Activated CD8-positive, alpha-beta T cell treated with anti-CD3 and anti-CD28 coated beads for 36 hours (primary cell): ENCODE data around the gene AFAP1L1. TPM values are rescaled to one million over a fixed set of nuclear protein-coding genes. Genes with fewer than 3 reads are reported as not detected.

Source experiments
- ATAC-seq: fragments of 200-7000 bp; cut with Tn5 transposase; one replicate; pipeline ENCODE4 v1.10.0; 2021; ENCODE audit warnings: mild to moderate bottlenecking, moderate library complexity
- CTCF ChIA-PET: fragments of 350-600 bp; sonication (Branson Sonifier 250); formaldehyde crosslinking; loops from one replicate; lab custom pipeline; 2021; ENCODE audit warnings: antibody characterized with exemption; lab: Charles Lee
- POLR2A ChIA-PET: fragments of 350-600 bp; sonication (Branson Sonifier 250); formaldehyde crosslinking; loops from one replicate; lab custom pipeline; 2021; ENCODE audit warnings: antibody characterized with exemption; lab: Charles Lee
- DNase-seq: peaks from one replicate; pipeline ENCODE4 v3.0.0-alpha.2; 2020
- H3K27ac Mint-ChIP-seq: one replicate; pipeline ENCODE4 v1.8.0; 2021; ENCODE audit warnings: mild to moderate bottlenecking, mixed read lengths
- H3K27me3 Mint-ChIP-seq: one replicate; pipeline ENCODE4 v1.8.0; 2021; ENCODE audit warnings: mixed read lengths
- H3K36me3 Mint-ChIP-seq: one replicate; pipeline ENCODE4 v1.8.0; 2021; ENCODE audit warnings: low read depth, mixed read lengths
- H3K4me1 Mint-ChIP-seq: one replicate; pipeline ENCODE4 v1.8.0; 2021; ENCODE audit warnings: low read depth, mixed read lengths
- H3K4me3 Mint-ChIP-seq: one replicate; pipeline ENCODE4 v1.8.0; 2021; ENCODE audit warnings: mild to moderate bottlenecking, moderate library complexity, mixed read lengths
- H3K9me3 Mint-ChIP-seq: one replicate; pipeline ENCODE4 v1.8.0; 2021; ENCODE audit warnings: mixed read lengths
- intact Hi-C: fragments of 100-400 bp; cut with micrococcal nuclease; formaldehyde crosslinking; loops from one replicate; pipeline ENCODE4 v1.10.0; 2022
- total RNA-seq, 2 experiments: library from RNA; stranded (reverse); gene quantifications; one replicate each; pipeline ENCODE4 v1.2.3, GENCODE V29; 2021
- TF ChIP-seq, protein P1 (sequence below): fragments of 200-600 bp; IDR thresholded peaks from one replicate; pipeline ENCODE4 v1.8.0; 2022; ENCODE audit warnings: antibody characterized with exemption, mild to moderate bottlenecking

AFAP1L1 gene
- total RNA-seq, 2 experiments from 2014 or later = 1.3 to 1.6 TPM

GRCh38 chr5:149362541-149362940 lies 90.9 kb downstream of the AFAP1L1 start:
- intact Hi-C loops = no loop called here
- POLR2A ChIA-PET = interaction anchor here (0.6 kb wide), 1 partner anchor 389 kb away, joined by 3 read pairs; no protein-coding TSS in a partner anchor
- peaks cover 6% of the 10 kb centered on the region for H3K36me3 Mint-ChIP-seq
- H3K4me3 Mint-ChIP-seq = no peak overlapping the region
- no peaks in the 10 kb centered on the region for H3K27me3 Mint-ChIP-seq
- H3K9me3 Mint-ChIP-seq = no peaks in the 10 kb centered on the region
- ATAC-seq (no peak), DNase-seq (no peak)
- peaks cover 25% of the 10 kb centered on the region for H3K4me1 Mint-ChIP-seq
- no peak overlapping the region for H3K27ac Mint-ChIP-seq
- TF ChIP-seq, protein P1, sequence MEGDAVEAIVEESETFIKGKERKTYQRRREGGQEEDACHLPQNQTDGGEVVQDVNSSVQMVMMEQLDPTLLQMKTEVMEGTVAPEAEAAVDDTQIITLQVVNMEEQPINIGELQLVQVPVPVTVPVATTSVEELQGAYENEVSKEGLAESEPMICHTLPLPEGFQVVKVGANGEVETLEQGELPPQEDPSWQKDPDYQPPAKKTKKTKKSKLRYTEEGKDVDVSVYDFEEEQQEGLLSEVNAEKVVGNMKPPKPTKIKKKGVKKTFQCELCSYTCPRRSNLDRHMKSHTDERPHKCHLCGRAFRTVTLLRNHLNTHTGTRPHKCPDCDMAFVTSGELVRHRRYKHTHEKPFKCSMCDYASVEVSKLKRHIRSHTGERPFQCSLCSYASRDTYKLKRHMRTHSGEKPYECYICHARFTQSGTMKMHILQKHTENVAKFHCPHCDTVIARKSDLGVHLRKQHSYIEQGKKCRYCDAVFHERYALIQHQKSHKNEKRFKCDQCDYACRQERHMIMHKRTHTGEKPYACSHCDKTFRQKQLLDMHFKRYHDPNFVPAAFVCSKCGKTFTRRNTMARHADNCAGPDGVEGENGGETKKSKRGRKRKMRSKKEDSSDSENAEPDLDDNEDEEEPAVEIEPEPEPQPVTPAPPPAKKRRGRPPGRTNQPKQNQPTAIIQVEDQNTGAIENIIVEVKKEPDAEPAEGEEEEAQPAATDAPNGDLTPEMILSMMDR = no peak
- CTCF ChIA-PET = interaction anchor here (0.9 to 14.8 kb wide), 2 partner anchors 6 to 19 kb away, joined by 3 to 163 read pairs; no protein-coding TSS in a partner anchor

- Mint-ChIP-seq H3K27ac (no peak overlapping the region), H3K4me1 (peaks cover 29% of the 10 kb centered on the region), H3K36me3 (peaks cover 11% of the 10 kb centered on the region), H3K4me3 (no peak overlapping the region), H3K27me3 (no peaks in the 10 kb centered on the region), H3K9me3 (no peaks in the 10 kb centered on the region)
- CTCF ChIA-PET = interaction anchor here (0.6 to 14.8 kb wide), 3 partner anchors 6 to 202 kb away, joined by 3 to 163 read pairs (median 6); no protein-coding TSS in a partner anchor
- TF ChIP-seq, protein P1 = no peak
- POLR2A ChIA-PET = interaction anchor here (1.4 kb wide), 1 partner anchor 18 kb away, joined by 5 read pairs; the partner anchor contains the start of gene GRPEL2
- intact Hi-C loops = no loop called here
- ATAC-seq (no peak), DNase-seq (no peak)
These were observed 91.7 kb downstream of the AFAP1L1 start for GRCh38 chr5:149363358-149363757.

- Mint-ChIP-seq H3K27ac (no peak overlapping the region), H3K4me1 (peaks cover 24% of the 10 kb centered on the region), H3K9me3 (no peaks in the 10 kb centered on the region), H3K4me3 (no peak overlapping the region), H3K27me3 (no peaks in the 10 kb centered on the region), H3K36me3 (peaks cover 12% of the 10 kb centered on the region)
- DNase-seq = no peak
- CTCF ChIA-PET = interaction anchor here (0.6 to 14.8 kb wide), 4 partner anchors 5 to 201 kb away, joined by 3 to 163 read pairs (median 84); partner anchors contain the start of gene PCYOX1L
- intact Hi-C loops = no loop called here
- POLR2A ChIA-PET = interaction anchor here (1.4 kb wide), 1 partner anchor 19 kb away, joined by 5 read pairs; the partner anchor contains the start of gene GRPEL2
- TF ChIP-seq, protein P1 = no peak
- no peak for ATAC-seq
These were observed 92.3 kb downstream of the AFAP1L1 start for GRCh38 chr5:149363936-149364335.

GRCh38 chr5:149364719-149365118 lies 93.1 kb downstream of the AFAP1L1 start:
- Mint-ChIP-seq H3K36me3 (peaks cover 12% of the 10 kb centered on the region), H3K4me1 (peaks cover 17% of the 10 kb centered on the region), H3K27me3 (no peaks in the 10 kb centered on the region), H3K9me3 (no peaks in the 10 kb centered on the region), H3K4me3 (no peak overlapping the region), H3K27ac (no peak overlapping the region)
- CTCF ChIA-PET = interaction anchor here (2.0 to 14.8 kb wide), 3 partner anchors 4 to 47 kb away, joined by 6 to 163 read pairs (median 163); partner anchors contain the start of gene PCYOX1L
- intact Hi-C loops = no loop called here
- DNase-seq = no peak
- no peak for ATAC-seq
- TF ChIP-seq, protein P1 = no peak
- POLR2A ChIA-PET = interaction anchor here (0.6 kb wide), 1 partner anchor 13 kb away, joined by 4 read pairs; no protein-coding TSS in a partner anchor

GRCh38 chr5:149365418-149365817 lies 93.8 kb downstream of the AFAP1L1 start:
- Mint-ChIP-seq H3K36me3 (peaks cover 10% of the 10 kb centered on the region), H3K9me3 (no peaks in the 10 kb centered on the region), H3K4me3 (no peak overlapping the region), H3K4me1 (peaks cover 10% of the 10 kb centered on the region), H3K27me3 (no peaks in the 10 kb centered on the region), H3K27ac (no peak overlapping the region)
- TF ChIP-seq, protein P1 = no peak
- DNase-seq = no peak
- ChIA-PET POLR2A (interaction anchor here (0.6 kb wide), 2 partner anchors 8 to 14 kb away, joined by 3 to 4 read pairs; no protein-coding TSS in a partner anchor), CTCF (interaction anchor here (0.9 to 14.8 kb wide), 5 partner anchors 4 to 200 kb away, joined by 3 to 163 read pairs (median 145); partner anchors contain the start of gene PCYOX1L)
- intact Hi-C loops = no loop called here
- no peak for ATAC-seq
